K562 (cell line): ENCODE data around the gene CD151. TPM values are rescaled to one million over a fixed set of nuclear protein-coding genes. Genes with fewer than 3 reads are reported as not detected.

Experiments used
- CAMTA2 ChIP-seq: fragments of 250-450 bp; sonication (Bioruptor Pico); conservative IDR thresholded peaks from 2 replicates; pipeline ENCODE4 v1.5.1; 2022
- polyA plus RNA-seq, 8 experiments: library from polyadenylated mRNA; depleted of rRNA in 4 of 8; stranded (reverse) in 5 of 8; unstranded in 3 of 8; fragments of >200 nt; fragmentation: Nextera tagmentation in 2 of 8; fragmentation: Illumina TruSeq in 1 of 8; extraction: Ambion mirVana in 2 of 8; extraction: Trizol in 1 of 8; gene quantifications; 2 replicates each; pipeline versions ENCODE4 v1.2.1 to v1.2.3, GENCODE V29; 2011 to 2014; ENCODE audit warnings: inconsistent platforms in 1 of 8, missing spikeins in 1 of 8
- total RNA-seq, 7 experiments: library from RNA; depleted of rRNA in 6 of 7; stranded (reverse); fragments of >200 nt in 6 of 7; fragmentation: Illumina TruSeq in 2 of 7; extraction: Trizol in 2 of 7; gene quantifications; 2 replicates each; pipeline versions ENCODE4 v1.2.1 to v1.2.3, GENCODE V29; 2011 to 2021; ENCODE audit warnings: low replicate concordance in 1 of 7
- TF ChIP-seq, protein P1 (sequence below): fragments of 450-650 bp; IDR thresholded peaks from 2 replicates; pipeline ENCODE4 v1.6.1; 2016; ENCODE audit warnings: low read depth

CD151 gene
- total and polyA plus RNA-seq, 9 of the 15 experiments (the other 6 are each of a cell fraction or from before 2014, with no cell fraction given) = 2.3 to 187 (median 140) TPM

GRCh38 chr11:875769-876301 is 43.1 kb downstream of the CD151 start (continued):
- TF ChIP-seq, protein P1, sequence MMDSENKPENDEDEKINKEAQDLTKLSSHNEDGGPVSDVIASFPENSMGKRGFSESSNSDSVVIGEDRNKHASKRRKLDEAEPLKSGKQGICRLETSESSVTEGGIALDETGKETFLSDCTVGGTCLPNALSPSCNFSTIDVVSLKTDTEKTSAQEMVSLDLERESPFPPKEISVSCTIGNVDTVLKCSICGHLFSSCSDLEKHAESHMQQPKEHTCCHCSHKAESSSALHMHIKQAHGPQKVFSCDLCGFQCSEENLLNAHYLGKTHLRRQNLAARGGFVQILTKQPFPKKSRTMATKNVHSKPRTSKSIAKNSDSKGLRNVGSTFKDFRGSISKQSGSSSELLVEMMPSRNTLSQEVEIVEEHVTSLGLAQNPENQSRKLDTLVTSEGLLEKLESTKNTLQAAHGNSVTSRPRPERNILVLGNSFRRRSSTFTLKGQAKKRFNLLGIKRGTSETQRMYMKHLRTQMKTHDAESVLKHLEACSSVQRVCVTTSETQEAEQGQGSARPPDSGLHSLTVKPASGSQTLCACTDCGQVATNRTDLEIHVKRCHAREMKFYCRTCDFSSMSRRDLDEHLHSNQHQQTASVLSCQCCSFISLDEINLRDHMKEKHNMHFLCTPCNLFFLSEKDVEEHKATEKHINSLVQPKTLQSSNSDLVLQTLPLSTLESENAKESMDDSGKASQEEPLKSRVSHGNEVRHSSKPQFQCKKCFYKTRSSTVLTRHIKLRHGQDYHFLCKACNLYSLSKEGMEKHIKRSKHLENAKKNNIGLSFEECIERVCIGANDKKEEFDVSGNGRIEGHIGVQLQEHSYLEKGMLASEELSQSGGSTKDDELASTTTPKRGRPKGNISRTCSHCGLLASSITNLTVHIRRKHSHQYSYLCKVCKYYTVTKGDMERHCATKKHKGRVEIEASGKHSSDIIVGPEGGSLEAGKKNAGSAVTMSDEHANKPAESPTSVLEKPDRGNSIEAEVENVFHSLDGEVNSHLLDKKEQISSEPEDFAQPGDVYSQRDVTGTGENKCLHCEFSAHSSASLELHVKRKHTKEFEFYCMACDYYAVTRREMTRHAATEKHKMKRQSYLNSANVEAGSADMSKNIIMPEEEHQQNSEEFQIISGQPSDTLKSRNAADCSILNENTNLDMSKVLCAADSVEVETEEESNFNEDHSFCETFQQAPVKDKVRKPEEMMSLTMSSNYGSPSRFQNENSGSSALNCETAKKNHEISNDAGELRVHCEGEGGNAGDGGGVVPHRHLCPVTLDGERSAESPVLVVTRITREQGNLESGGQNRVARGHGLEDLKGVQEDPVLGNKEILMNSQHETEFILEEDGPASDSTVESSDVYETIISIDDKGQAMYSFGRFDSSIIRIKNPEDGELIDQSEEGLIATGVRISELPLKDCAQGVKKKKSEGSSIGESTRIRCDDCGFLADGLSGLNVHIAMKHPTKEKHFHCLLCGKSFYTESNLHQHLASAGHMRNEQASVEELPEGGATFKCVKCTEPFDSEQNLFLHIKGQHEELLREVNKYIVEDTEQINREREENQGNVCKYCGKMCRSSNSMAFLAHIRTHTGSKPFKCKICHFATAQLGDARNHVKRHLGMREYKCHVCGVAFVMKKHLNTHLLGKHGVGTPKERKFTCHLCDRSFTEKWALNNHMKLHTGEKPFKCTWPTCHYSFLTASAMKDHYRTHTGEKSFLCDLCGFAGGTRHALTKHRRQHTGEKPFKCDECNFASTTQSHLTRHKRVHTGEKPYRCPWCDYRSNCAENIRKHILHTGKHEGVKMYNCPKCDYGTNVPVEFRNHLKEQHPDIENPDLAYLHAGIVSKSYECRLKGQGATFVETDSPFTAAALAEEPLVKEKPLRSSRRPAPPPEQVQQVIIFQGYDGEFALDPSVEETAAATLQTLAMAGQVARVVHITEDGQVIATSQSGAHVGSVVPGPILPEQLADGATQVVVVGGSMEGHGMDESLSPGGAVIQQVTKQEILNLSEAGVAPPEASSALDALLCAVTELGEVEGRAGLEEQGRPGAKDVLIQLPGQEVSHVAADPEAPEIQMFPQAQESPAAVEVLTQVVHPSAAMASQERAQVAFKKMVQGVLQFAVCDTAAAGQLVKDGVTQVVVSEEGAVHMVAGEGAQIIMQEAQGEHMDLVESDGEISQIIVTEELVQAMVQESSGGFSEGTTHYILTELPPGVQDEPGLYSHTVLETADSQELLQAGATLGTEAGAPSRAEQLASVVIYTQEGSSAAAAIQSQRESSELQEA = no peak
- no peak for TF ChIP-seq CAMTA2 (CRISPR knock-in tag)
